Omental fat pad (tissue), 4 donors: Measurements from ENCODE around the gene TAF1A. TPM values are rescaled to one million over a fixed set of nuclear protein-coding genes. Genes with fewer than 3 reads are reported as not detected.

Experiments used
- ATAC-seq: fragments of 150-250 bp; one replicate; pipeline ENCODE4 v1.9.1; 2016; ENCODE audit warnings: mild to moderate bottlenecking, moderate library complexity; ENCODE audit not compliant: low FRiP score
- DNase-seq: peaks from one replicate; pipeline ENCODE4 v3.0.0-alpha.2; 2019; ENCODE audit warnings: low spot score
- total RNA-seq, 4 donors: library from RNA; depleted of rRNA; stranded (reverse); fragments of >200 nt; gene quantifications; one replicate each; pipeline ENCODE4 v1.1.0, GENCODE V29; 2016
- TF ChIP-seq, protein P1 (sequence below), 3 donors: fragments of 450-650 bp; IDR thresholded peaks; one replicate each; pipeline ENCODE4 v1.5.1; 2016 to 2017; ENCODE audit warnings: antibody characterized with exemption in 3 of 3, mild to moderate bottlenecking in 3 of 3, moderate library complexity in 2 of 3

Gene TAF1A
- total RNA-seq, 4 donors from 2014 or later, result 4.1 to 11.4 (median 8.3) TPM

DNA sequence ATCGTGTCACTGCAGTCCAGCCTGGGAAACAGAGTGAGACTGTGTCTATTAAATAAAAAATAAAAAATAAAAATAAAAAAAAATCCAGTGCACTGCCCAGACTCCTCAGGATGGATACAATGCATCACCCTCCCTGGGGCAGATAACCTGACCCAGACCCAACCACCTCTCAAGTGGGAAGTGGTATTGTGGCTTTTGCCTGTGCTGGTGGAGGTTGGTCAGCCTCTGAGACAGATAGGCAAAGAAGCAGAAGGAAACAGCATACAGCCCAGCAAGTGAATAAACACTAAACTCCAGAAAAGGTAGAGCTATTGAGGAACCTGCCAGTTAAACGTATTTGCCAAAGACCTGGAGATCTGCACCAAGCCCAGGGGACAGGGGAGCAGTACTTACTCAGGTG lies 63.8 kb downstream of the TAF1A start:
- TF ChIP-seq, protein P1, sequence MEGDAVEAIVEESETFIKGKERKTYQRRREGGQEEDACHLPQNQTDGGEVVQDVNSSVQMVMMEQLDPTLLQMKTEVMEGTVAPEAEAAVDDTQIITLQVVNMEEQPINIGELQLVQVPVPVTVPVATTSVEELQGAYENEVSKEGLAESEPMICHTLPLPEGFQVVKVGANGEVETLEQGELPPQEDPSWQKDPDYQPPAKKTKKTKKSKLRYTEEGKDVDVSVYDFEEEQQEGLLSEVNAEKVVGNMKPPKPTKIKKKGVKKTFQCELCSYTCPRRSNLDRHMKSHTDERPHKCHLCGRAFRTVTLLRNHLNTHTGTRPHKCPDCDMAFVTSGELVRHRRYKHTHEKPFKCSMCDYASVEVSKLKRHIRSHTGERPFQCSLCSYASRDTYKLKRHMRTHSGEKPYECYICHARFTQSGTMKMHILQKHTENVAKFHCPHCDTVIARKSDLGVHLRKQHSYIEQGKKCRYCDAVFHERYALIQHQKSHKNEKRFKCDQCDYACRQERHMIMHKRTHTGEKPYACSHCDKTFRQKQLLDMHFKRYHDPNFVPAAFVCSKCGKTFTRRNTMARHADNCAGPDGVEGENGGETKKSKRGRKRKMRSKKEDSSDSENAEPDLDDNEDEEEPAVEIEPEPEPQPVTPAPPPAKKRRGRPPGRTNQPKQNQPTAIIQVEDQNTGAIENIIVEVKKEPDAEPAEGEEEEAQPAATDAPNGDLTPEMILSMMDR (IDR thresholded peaks at IDR 0.05), result no peak
- ATAC-seq (no peak), DNase-seq (no peak)

DNA sequence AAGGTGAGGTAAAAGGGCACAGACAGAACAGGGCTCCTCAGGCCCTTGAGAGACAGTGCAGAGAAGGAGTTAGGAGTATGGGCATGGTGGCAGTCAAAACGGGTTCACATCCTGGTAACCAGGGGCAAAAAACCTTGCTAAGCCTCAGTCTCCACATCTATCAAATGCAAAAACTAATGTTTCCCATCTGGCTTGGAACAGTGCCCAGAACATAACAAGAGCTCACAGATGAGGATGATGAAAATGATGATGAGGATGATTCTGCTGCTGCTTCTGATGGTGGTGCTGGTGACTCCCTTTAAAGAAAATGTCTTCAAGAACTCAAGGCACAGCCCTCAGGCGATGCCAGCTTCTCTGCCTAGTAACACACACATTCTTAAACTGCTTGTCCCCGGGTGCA lies 65.9 kb downstream of the TAF1A start:
- ATAC-seq (no peak), DNase-seq (no peak)
- TF ChIP-seq, protein P1 (IDR thresholded peaks at IDR 0.05), result no peak

DNA sequence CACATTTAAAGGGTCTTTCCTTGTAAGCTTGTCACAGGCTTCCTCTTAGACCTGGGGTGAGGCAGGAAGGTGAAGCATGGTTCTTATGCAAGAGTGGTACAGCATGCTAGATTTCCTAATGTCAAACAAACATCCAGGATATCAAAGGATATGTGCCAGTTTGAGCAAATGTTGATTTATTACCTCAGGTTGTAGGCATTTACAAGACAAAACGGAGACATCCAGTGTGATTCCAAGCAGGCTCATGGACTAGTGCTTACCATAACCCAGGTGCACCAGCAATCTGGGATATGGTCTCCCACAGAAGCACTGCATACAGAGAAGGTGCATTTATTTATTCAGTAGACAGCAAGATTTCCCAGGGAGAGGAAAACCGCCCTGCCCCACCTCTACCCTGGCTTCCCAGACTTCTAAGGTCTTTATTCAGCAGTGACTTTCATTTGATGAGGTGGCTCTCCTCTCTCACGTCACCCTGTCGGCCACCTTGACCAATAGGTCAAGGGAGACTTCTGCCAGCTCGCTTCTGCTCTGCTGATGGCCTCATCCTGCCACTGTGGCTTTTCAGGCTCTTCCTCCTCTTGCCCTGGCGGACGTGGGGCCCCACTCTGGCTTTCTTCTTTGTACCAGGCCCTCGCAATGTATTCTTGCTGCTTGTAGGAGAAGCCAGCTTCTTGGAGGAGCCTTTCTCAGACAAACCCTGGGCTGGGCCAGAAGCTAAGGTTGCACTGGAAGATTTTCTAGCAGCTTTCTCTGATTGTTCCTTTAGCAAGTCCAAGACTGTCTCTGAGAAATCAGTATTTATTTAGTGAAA lies 67.4 kb downstream of the TAF1A start:
- ATAC-seq, result no peak
- TF ChIP-seq, protein P1 (IDR thresholded peaks at IDR 0.05), result no peak
- DNase-seq, result no peak

DNA sequence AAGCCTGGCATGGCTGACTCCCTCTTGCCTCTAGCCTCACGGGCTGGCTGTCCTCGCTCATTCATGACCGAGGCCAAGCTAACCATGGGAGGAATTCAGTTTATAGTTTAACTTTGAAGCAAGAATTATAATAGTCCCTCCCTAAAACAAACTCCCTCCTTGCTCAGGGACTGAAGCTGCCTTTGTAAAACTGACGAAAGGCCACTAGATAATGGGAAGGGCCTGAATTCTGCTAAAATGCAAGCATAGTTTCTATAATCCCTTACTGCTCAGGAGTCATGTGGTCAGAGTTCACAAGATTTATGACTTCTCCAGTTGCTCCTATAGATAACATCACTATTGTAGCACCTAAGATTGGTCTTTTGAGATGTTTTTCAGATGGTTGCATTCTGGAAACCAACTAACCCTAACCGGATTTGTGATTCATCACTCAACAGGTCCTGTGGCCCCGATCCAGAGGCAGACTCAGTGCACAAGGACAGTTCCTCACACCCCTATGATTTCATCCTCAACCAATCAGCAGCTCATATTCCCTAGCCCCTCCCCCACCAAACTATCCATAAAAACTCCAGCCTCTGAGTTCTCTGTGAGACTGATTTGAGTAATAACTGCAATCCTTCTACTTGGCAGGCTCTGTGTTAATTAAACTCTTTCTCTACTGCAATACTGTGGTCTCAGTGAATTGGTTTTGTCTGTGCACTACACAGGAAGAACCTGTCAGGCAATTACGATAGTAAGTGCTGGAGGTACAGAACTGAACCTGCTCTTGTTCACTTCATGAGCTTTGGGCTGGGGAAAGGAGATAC lies 68.2 kb downstream of the TAF1A start:
- DNase-seq (no peak), ATAC-seq (no peak)
- TF ChIP-seq, protein P1 (IDR thresholded peaks at IDR 0.05), result no peak

Other genes starting within 250 kb of the TAF1A start
- under 1 TPM in 1 of 4 donors, not detected in 3; 0.31 TPM for gene HHIPL2, start 41.8 kb downstream of the TAF1A start, total RNA-seq
- gene MIA3, start 28.2 kb upstream of the TAF1A start, total RNA-seq, result 10 to 100 TPM; 33.3 to 98.2 (median 52.4) TPM
- 100 to 1,000 TPM in 2 of 4 donors, 10 to 100 TPM in 2; 66.7 to 117 (median 88.4) TPM for gene AIDA, start 122.6 kb upstream of the TAF1A start, total RNA-seq
- 10 to 100 TPM; 23.9 to 53.3 (median 39.8) TPM for gene BROX, start 122.6 kb upstream of the TAF1A start, total RNA-seq
- gene FAM177B, start 147.3 kb upstream of the TAF1A start, total RNA-seq, result 1 to 10 TPM in 1 of 4 donors, not detected in 3; 1.1 TPM
- gene DISP1, start 225.1 kb upstream of the TAF1A start, total RNA-seq, result 10 to 100 TPM; 10.1 to 59.9 (median 18.4) TPM